ENCODE measurements around the gene POMZP3.
"Not testable (repeated sequence)": the region's sequence is repeated elsewhere in the genome, so short reads cannot be mapped to it uniquely, and the experiment has no call there.

Gene POMZP3

GRCh38 chr7:76588586-76588985 lies 38.5 kb downstream of the POMZP3 start:
- DNase-seq = not testable (repeated sequence)

GRCh38 chr7:76586585-76587315 lies 40.3 kb downstream of the POMZP3 start:
- DNase-seq = not testable (repeated sequence)

DNA sequence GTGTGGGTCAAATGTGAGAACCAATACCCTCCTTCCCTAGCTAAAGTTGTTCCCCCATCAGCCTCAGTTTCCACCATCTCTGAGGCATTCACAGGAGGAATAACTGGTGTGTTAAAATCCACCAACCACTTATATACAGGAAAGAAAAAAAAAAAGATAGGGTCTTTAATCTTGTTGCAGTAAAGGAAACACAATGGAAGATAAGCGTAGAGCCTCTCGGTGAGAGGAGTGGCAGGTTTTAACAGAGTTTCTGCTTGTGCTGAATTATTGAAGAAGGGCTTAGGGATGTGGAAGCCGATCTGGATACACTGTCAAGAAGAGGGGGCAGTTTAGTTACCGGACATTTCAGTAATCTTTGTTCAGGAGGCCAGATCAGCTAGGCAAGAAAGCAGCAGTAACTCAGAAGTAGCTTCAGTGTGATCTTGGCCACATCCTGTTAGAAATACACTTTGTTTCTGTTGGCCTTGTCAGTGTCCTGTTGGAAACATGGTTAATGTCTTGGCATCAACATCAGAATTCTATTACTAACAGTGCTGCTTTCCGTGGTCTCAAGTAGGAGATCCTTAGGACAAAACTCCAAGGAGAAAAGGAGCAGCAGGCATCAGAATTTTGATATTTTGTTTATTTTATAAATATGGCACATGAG lies 43.3 kb downstream of the POMZP3 start:
- DNase-seq = not testable (repeated sequence)

- DNase-seq = peak in 30 of 56 donors; percentile 6 to 73 (median 34)
Observed at GRCh38 chr7:76582848-76583631, 44.0 kb downstream of the POMZP3 start.

GRCh38 chr7:76575919-76576655 lies 51.0 kb downstream of the POMZP3 start:
- DNase-seq = not testable (repeated sequence)

DNA sequence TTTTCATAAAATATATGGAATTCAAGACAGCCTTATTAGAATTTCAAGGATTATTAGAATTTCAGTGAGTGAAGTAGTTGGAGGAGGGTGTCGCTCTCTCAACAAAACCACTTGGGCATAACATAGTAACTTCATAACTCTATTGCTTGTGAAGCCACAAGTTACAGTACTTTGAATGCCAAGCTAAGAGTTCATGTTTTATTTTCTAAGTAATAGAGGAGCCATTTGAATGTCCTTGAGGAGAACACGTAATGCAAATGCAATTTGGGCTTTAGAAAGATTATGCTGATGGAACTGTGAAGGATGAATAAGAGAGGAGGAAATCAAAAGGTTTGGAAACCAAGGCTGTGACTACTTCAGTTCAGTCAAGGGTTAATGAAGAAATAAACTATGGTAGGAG lies 51.6 kb downstream of the POMZP3 start:
- DNase-seq = not testable (repeated sequence)

DNA sequence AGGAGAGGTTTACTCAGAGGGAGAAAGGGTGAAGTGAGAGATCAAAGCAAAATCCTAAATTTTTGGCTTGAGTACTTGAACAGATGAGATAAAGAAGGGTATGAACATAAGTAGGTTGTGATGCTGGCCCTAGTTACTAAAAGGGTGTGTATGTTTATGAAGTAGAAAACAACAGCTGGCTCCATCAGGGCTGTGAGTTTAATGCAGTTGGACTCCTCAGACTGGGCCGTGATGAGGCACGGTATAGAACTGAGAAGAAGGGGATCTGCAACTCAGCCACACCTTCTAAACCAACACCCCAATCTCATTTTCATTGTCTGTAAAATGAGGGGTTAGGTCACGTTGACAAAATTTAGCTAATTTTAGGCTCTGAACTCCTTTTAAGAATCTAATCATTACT lies 54.8 kb downstream of the POMZP3 start:
- DNase-seq = not testable (repeated sequence)

GRCh38 chr7:76570324-76570775 lies 56.7 kb downstream of the POMZP3 start:
- peak in 4 of 56 donors; percentile 12 to 41 (median 24) for DNase-seq

DNA sequence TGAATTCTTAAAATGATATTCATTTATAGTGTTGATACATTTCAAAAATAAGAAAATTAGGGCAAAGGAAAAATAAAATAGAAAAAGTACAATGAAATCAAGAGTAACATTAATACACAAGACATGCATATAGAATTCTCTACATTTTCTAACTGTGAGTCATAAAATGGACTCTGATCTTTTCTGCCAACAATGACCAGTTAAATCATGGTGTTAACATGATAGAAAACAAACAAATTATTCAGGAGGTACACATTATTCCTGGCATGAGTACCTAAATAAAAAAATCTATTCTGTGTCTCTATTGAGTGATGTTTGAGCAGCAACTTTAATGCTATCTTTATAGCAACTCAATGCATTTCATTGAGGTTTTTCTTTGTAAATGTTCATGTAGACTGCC lies 58.3 kb downstream of the POMZP3 start:
- DNase-seq = not testable (repeated sequence)

- DNase-seq = not testable (repeated sequence)
Observed at GRCh38 chr7:76567753-76568152, 59.3 kb downstream of the POMZP3 start.

- DNase-seq = not testable (repeated sequence)
Observed at GRCh38 chr7:76567311-76567710, 59.8 kb downstream of the POMZP3 start.

DNA sequence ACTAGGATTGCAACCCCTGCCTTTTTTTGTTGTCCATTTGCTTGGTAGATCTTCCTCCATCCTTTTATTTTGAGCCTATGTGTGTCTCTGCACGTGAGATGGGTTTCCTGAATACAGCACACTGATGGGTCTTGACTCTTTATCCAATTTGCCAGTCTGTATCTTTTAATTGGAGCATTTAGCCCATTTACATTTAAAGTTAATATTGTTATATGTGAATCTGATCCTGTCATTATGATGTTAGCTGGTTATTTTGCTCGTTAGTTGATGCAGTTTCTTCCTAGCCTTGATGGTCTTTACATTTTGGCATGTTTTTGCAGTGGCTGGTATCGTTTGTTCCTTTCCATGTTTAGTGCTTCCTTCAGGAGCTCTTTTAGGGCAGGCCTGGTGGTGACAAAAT lies 62.1 kb downstream of the POMZP3 start:
- DNase-seq = not testable (repeated sequence)

GRCh38 chr7:76561342-76561741 lies 65.7 kb downstream of the POMZP3 start:
- DNase-seq = not testable (repeated sequence)

DNA sequence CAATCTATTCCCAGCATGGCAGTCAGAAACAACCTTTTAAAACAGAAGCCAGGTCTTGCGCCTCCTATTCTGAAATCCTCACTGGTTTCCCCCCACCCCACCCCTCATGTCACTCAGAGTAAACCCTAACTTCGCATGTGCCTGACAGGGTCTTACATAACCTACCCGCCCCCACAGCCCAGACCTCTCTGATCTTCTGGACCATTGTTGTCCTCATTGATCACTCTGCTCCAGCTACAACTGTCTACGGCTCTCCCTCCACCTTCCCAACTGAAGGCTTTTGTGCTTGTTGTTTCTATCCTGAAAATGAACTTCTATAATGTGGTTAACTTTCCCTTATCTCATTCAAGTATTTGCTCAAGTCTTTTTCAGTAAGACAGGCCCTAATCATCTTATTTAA lies 66.9 kb downstream of the POMZP3 start:
- not testable (repeated sequence) for DNase-seq

Data from amygdala (tissue), 56 donors.